GM18858 (cell line): Measurements from ENCODE around the gene KCNJ11.

Source experiments
- ATAC-seq: cut with Tn5 transposase; IDR thresholded peaks from one replicate; pipeline ENCODE4 v1.9.1; 2021; ENCODE audit not compliant: unreplicated experiment

Gene KCNJ11

GRCh38 chr11:17369094-17369493, 19.4 kb downstream of the KCNJ11 start:
- no peak for ATAC-seq

GRCh38 chr11:17368551-17368950, 19.9 kb downstream of the KCNJ11 start:
- ATAC-seq, result no peak

DNA sequence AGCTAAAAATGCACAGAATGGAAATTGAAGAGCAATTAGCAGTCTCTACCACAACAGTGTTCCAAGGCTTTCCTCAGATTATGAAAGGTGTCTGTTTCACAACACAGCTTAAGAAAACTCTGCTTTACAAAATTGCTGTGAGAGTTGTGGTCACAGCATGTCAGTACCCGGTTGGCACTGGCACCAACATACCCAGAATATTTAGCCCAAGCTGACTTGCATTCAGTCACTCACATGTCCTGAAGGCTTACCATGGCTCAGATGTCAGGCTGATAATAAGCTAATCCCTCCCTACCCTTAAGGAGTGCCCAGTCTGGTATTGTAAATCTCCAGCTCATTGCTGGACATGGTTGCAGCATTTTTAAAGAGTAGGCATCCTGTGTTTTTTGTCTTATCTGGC, 22.0 kb downstream of the KCNJ11 start:
- ATAC-seq, result no peak

DNA sequence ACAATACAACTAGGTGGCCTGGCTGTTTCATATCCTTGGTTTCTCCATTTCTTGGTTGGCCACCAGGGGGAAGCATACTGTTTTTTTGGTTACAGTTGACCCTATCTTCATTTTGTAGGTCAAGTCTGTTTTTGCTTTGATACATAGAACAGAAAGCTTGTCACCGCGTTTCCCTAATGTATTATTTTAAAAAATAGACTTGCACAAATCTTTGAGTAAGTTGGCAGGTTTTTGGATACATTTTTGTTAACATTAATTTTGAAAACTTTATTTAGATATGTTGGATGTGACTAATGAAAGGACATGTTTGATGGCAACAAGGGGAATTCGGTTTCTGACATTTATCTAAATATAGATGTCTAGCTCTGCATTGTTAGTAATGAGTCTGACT, 33.9 kb downstream of the KCNJ11 start:
- ATAC-seq, result no peak

GRCh38 chr11:17353821-17354600, 34.4 kb downstream of the KCNJ11 start:
- ATAC-seq, result no peak

- no peak for ATAC-seq
Measured at GRCh38 chr11:17352950-17353820, 35.3 kb downstream of the KCNJ11 start.

- ATAC-seq, result no peak
Measured at GRCh38 chr11:17351510-17352176, 36.8 kb downstream of the KCNJ11 start, which contains the start of gene NCR3LG1. TSS of gene NCR3LG1 (plus strand) at chr11:17351800. CDS start at chr11:17351970, 170 bp downstream.

DNA sequence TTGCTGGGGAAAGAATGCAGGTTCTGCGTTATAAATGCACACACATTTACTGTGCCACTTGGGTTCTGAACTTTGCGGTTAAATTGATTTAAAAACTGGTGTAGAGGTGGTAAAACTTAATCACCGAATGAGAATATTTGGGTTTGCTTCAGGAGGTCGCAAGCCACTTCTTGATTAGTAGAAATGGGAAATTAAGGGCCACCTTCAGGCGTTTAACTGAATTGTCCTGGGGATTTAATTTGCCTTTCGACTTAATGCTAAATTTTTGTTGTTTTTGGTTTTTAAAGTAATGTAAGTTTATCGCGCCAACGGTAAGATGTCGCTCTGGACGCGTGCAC, 37.3 kb downstream of the KCNJ11 start:
- ATAC-seq, result no peak

DNA sequence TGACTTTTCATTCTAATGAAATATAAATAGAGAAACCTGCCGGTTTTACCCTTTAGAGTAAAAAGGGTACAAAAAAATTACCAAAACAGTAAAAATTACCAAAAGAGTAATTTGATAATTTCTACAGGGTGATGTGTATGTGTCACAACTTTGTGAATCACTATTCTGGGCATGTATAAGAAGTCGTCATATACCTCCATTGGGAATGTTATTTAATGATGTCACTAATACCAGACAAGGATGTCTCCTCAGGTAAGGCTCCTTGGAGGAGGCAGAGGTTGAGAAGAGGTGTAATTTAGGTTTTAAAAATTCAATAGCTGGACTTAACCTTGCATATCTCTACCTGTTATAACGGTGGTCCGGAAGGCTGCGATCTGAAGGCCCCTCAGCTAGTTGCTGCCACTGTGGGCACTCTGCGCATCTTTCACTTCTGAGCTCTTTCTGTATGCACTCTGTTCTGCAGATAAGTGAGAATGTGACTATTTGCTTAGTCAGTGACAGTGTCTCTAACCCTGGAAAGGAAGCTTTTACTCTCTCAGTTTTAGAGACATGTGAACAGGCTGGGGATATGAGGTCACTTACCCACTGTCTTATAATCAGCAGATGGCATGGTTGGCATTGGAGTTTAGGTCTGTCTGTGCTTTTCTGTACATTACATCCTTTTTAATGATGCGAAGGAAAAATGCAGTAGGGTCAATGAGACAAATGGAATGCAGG, 37.8 kb downstream of the KCNJ11 start:
- ATAC-seq, result no peak

GRCh38 chr11:17347676-17348075, 40.8 kb downstream of the KCNJ11 start:
- ATAC-seq, result no peak

DNA sequence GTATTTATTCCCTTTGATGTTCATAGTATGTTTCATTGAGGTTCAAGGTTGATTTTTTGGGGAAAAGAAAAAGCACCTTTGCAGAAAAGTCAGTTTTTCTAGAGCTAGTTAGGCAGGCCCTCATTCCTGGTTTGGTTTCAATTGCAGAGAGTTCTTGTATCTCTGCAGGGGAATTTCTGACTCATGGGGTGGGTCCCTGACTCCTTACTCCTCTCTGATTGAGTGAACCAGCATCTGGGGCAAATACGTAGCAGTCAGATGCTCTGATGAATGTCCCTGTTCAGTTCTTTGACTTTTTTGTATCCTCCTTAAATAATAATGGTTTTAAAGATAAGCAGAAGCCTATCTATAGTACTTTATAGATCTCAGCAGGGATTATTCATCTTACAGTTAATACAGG, 44.6 kb downstream of the KCNJ11 start:
- no peak for ATAC-seq

DNA sequence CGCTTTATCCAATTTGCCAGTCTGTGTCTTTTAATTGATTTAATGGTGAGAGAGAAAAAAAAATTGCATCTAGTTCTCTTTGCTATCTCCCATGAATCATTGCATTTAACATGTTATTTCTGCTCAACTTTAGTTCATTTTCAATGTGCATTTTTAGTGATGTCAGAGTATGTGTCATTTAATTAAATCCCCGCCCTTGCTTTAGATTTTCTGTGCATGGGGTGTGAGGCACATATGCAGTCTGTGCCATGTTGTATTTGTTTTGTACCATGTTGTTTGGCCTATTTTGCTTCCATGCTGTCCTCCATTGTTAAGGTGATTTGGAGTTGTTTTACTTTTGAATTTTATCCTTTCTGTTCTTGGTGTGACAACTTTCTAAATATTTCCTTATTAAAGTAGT, 45.2 kb downstream of the KCNJ11 start:
- no peak for ATAC-seq
